ENCODE measurements around the gene TUBB2B.

TUBB2B gene

GRCh38 chr6:3258720-3259490 lies 31.5 kb upstream of the TUBB2B start, which contains the start of gene PSMG4:
Gene PSMG4 (plus strand): TSS chr6:3258947. CDS start chr6:3259023, 76 bp downstream.
- Histone ChIP-seq H3K27me3 (ENCODE audit: control insufficient read depth in 2 of 2, insufficient read depth in 2 of 2, low read length in 2 of 2) (no peaks in the 10 kb centered on the region), H3K27ac (ENCODE audit: low read depth in 2 of 2, low read length in 2 of 2) (peak within 1 kb of the TSS; percentile 63 to 77), H3K4me1 (ENCODE audit: control insufficient read depth in 2 of 2, insufficient read depth in 2 of 2, low read length in 2 of 2) (peaks cover 15 to 18% of the 10 kb centered on the region in 2 donors), H3K9me3 (ENCODE audit: control insufficient read depth in 2 of 2, low read length in 2 of 2) (no peaks in the 10 kb centered on the region), H3K9ac (ENCODE audit: low read depth in 1 of 2, low read length in 2 of 2) (peak within 1 kb of the TSS; percentile 73 to 77), H3K36me3 (ENCODE audit: control insufficient read depth in 2 of 2, insufficient read depth in 2 of 2, low read length in 2 of 2) (peaks cover 3 to 5% of the 10 kb centered on the region in 2 donors), H3K4me3 (ENCODE audit: low read length in 2 of 2) (peak within 1 kb of the TSS; percentile 85 to 97)

- H3K4me3 ChIP-seq (ENCODE audit: low read length in 2 of 2) = peak overlapping the region; percentile 50 to 97
- peak overlapping the region in 1 of 2 donors; percentile 77 for H3K27ac ChIP-seq (ENCODE audit: low read depth in 2 of 2, low read length in 2 of 2)
- H3K9ac ChIP-seq (ENCODE audit: low read depth in 1 of 2, low read length in 2 of 2) = no peak overlapping the region
- H3K36me3 ChIP-seq (ENCODE audit: control insufficient read depth in 2 of 2, insufficient read depth in 2 of 2, low read length in 2 of 2) = no peaks in the 10 kb centered on the region
- peaks cover 15 to 18% of the 10 kb centered on the region in 2 donors for H3K4me1 ChIP-seq (ENCODE audit: control insufficient read depth in 2 of 2, insufficient read depth in 2 of 2, low read length in 2 of 2)
- H3K27me3 ChIP-seq (ENCODE audit: control insufficient read depth in 2 of 2, insufficient read depth in 2 of 2, low read length in 2 of 2) = no peaks in the 10 kb centered on the region
- no peaks in the 10 kb centered on the region for H3K9me3 ChIP-seq (ENCODE audit: control insufficient read depth in 2 of 2, low read length in 2 of 2)
These were observed 30.7 kb upstream of the TUBB2B start for GRCh38 chr6:3258201-3258600.

- Histone ChIP-seq H3K4me1 (ENCODE audit: control insufficient read depth in 2 of 2, insufficient read depth in 2 of 2, low read length in 2 of 2) (peaks cover 8 to 9% of the 10 kb centered on the region in 2 donors), H3K36me3 (ENCODE audit: control insufficient read depth in 2 of 2, insufficient read depth in 2 of 2, low read length in 2 of 2) (no peaks in the 10 kb centered on the region), H3K27me3 (ENCODE audit: control insufficient read depth in 2 of 2, insufficient read depth in 2 of 2, low read length in 2 of 2) (no peaks in the 10 kb centered on the region), H3K9ac (ENCODE audit: low read depth in 1 of 2, low read length in 2 of 2) (no peak overlapping the region), H3K4me3 (ENCODE audit: low read length in 2 of 2) (no peak overlapping the region), H3K27ac (ENCODE audit: low read depth in 2 of 2, low read length in 2 of 2) (no peak overlapping the region), H3K9me3 (ENCODE audit: control insufficient read depth in 2 of 2, low read length in 2 of 2) (no peaks in the 10 kb centered on the region)
These were observed 26.1 kb upstream of the TUBB2B start for GRCh38 chr6:3253597-3253961.

- H3K4me1 ChIP-seq (ENCODE audit: control insufficient read depth in 2 of 2, insufficient read depth in 2 of 2, low read length in 2 of 2) = peaks cover 6 to 8% of the 10 kb centered on the region in 2 donors
- no peak overlapping the region for H3K9ac ChIP-seq (ENCODE audit: low read depth in 1 of 2, low read length in 2 of 2)
- no peaks in the 10 kb centered on the region for H3K27me3 ChIP-seq (ENCODE audit: control insufficient read depth in 2 of 2, insufficient read depth in 2 of 2, low read length in 2 of 2)
- no peaks in the 10 kb centered on the region for H3K36me3 ChIP-seq (ENCODE audit: control insufficient read depth in 2 of 2, insufficient read depth in 2 of 2, low read length in 2 of 2)
- H3K27ac ChIP-seq (ENCODE audit: low read depth in 2 of 2, low read length in 2 of 2) = no peak overlapping the region
- H3K9me3 ChIP-seq (ENCODE audit: control insufficient read depth in 2 of 2, low read length in 2 of 2) = no peaks in the 10 kb centered on the region
- H3K4me3 ChIP-seq (ENCODE audit: low read length in 2 of 2) = no peak overlapping the region
These were observed 25.6 kb upstream of the TUBB2B start for GRCh38 chr6:3252861-3253596.

- H3K27ac ChIP-seq (ENCODE audit: low read depth in 2 of 2, low read length in 2 of 2) = no peak overlapping the region
These were observed 24.9 kb upstream of the TUBB2B start for GRCh38 chr6:3252369-3252768.

GRCh38 chr6:3251462-3252314 lies 24.2 kb upstream of the TUBB2B start:
- Histone ChIP-seq H3K27ac (ENCODE audit: low read depth in 2 of 2, low read length in 2 of 2) (no peak overlapping the region), H3K9me3 (ENCODE audit: control insufficient read depth in 2 of 2, low read length in 2 of 2) (no peaks in the 10 kb centered on the region), H3K9ac (ENCODE audit: low read depth in 1 of 2, low read length in 2 of 2) (no peak overlapping the region), H3K36me3 (ENCODE audit: control insufficient read depth in 2 of 2, insufficient read depth in 2 of 2, low read length in 2 of 2) (no peaks in the 10 kb centered on the region), H3K4me3 (ENCODE audit: low read length in 2 of 2) (peak overlapping the region in 1 of 2 donors; percentile 37), H3K4me1 (ENCODE audit: control insufficient read depth in 2 of 2, insufficient read depth in 2 of 2, low read length in 2 of 2) (peaks cover 11 to 13% of the 10 kb centered on the region in 2 donors), H3K27me3 (ENCODE audit: control insufficient read depth in 2 of 2, insufficient read depth in 2 of 2, low read length in 2 of 2) (peaks cover 3% of the 10 kb centered on the region in 2 donors)

More at GRCh38 chr6:3252369-3252768, 24.9 kb upstream of the TUBB2B start:
- Histone ChIP-seq H3K27me3 (ENCODE audit: control insufficient read depth in 2 of 2, insufficient read depth in 2 of 2, low read length in 2 of 2) (peaks cover 0 to 2% of the 10 kb centered on the region in 2 donors), H3K4me1 (ENCODE audit: control insufficient read depth in 2 of 2, insufficient read depth in 2 of 2, low read length in 2 of 2) (peaks cover 11% of the 10 kb centered on the region in 2 donors), H3K9me3 (ENCODE audit: control insufficient read depth in 2 of 2, low read length in 2 of 2) (no peaks in the 10 kb centered on the region), H3K4me3 (ENCODE audit: low read length in 2 of 2) (no peak overlapping the region), H3K9ac (ENCODE audit: low read depth in 1 of 2, low read length in 2 of 2) (no peak overlapping the region), H3K36me3 (ENCODE audit: control insufficient read depth in 2 of 2, insufficient read depth in 2 of 2, low read length in 2 of 2) (no peaks in the 10 kb centered on the region)

GRCh38 chr6:3250231-3250675 lies 22.8 kb upstream of the TUBB2B start:
- Histone ChIP-seq H3K4me3 (ENCODE audit: low read length in 2 of 2) (no peak overlapping the region), H3K27ac (ENCODE audit: low read depth in 2 of 2, low read length in 2 of 2) (no peak overlapping the region), H3K27me3 (ENCODE audit: control insufficient read depth in 2 of 2, insufficient read depth in 2 of 2, low read length in 2 of 2) (peaks cover 3% of the 10 kb centered on the region in 2 donors), H3K9ac (ENCODE audit: low read depth in 1 of 2, low read length in 2 of 2) (no peak overlapping the region), H3K9me3 (ENCODE audit: control insufficient read depth in 2 of 2, low read length in 2 of 2) (no peaks in the 10 kb centered on the region), H3K36me3 (ENCODE audit: control insufficient read depth in 2 of 2, insufficient read depth in 2 of 2, low read length in 2 of 2) (no peaks in the 10 kb centered on the region), H3K4me1 (ENCODE audit: control insufficient read depth in 2 of 2, insufficient read depth in 2 of 2, low read length in 2 of 2) (peaks cover 11 to 13% of the 10 kb centered on the region in 2 donors)

GRCh38 chr6:3249821-3250220 lies 22.4 kb upstream of the TUBB2B start:
- no peaks in the 10 kb centered on the region for H3K36me3 ChIP-seq (ENCODE audit: control insufficient read depth in 2 of 2, insufficient read depth in 2 of 2, low read length in 2 of 2)
- peaks cover 3% of the 10 kb centered on the region in 2 donors for H3K27me3 ChIP-seq (ENCODE audit: control insufficient read depth in 2 of 2, insufficient read depth in 2 of 2, low read length in 2 of 2)
- H3K4me1 ChIP-seq (ENCODE audit: control insufficient read depth in 2 of 2, insufficient read depth in 2 of 2, low read length in 2 of 2) = peaks cover 11 to 13% of the 10 kb centered on the region in 2 donors
- no peak overlapping the region for H3K9ac ChIP-seq (ENCODE audit: low read depth in 1 of 2, low read length in 2 of 2)
- no peaks in the 10 kb centered on the region for H3K9me3 ChIP-seq (ENCODE audit: control insufficient read depth in 2 of 2, low read length in 2 of 2)
- H3K27ac ChIP-seq (ENCODE audit: low read depth in 2 of 2, low read length in 2 of 2) = no peak overlapping the region
- H3K4me3 ChIP-seq (ENCODE audit: low read length in 2 of 2) = no peak overlapping the region

- peaks cover 3 to 5% of the 10 kb centered on the region in 2 donors for H3K27me3 ChIP-seq (ENCODE audit: control insufficient read depth in 2 of 2, insufficient read depth in 2 of 2, low read length in 2 of 2)
- peak overlapping the region; percentile 52 to 64 for H3K4me3 ChIP-seq (ENCODE audit: low read length in 2 of 2)
- no peak overlapping the region for H3K27ac ChIP-seq (ENCODE audit: low read depth in 2 of 2, low read length in 2 of 2)
- H3K9ac ChIP-seq (ENCODE audit: low read depth in 1 of 2, low read length in 2 of 2) = peak overlapping the region; percentile 47
- no peaks in the 10 kb centered on the region for H3K36me3 ChIP-seq (ENCODE audit: control insufficient read depth in 2 of 2, insufficient read depth in 2 of 2, low read length in 2 of 2)
- peaks cover 11 to 13% of the 10 kb centered on the region in 2 donors for H3K4me1 ChIP-seq (ENCODE audit: control insufficient read depth in 2 of 2, insufficient read depth in 2 of 2, low read length in 2 of 2)
- H3K9me3 ChIP-seq (ENCODE audit: control insufficient read depth in 2 of 2, low read length in 2 of 2) = no peaks in the 10 kb centered on the region
These were observed 20.0 kb upstream of the TUBB2B start for GRCh38 chr6:3247255-3248146.

Data from mucosa of rectum (tissue), 2 donors.